Mesenchymal stem cell (in vitro differentiated cells and primary cell): ENCODE measurements around the gene CACNA1E.

Experiments
- DNase-seq: peaks from one replicate; pipeline ENCODE4 v3.0.0-alpha.2; 2013
- H2AFZ ChIP-seq: one replicate; pipeline ENCODE4 v1.6.1; 2013; ENCODE audit warnings: low read depth, mild to moderate bottlenecking, control low read depth, inconsistent platforms, low read length, moderate library complexity
- H2AK5ac ChIP-seq: 2 replicates; pipeline ENCODE4 v1.6.1; 2013; ENCODE audit warnings: low read length, moderate library complexity, mild to moderate bottlenecking, inconsistent platforms; ENCODE audit not compliant: severe bottlenecking
- H2BK120ac ChIP-seq: one replicate; pipeline ENCODE4 v1.6.1; 2013; ENCODE audit warnings: low read depth, mild to moderate bottlenecking, inconsistent platforms, low read length, moderate library complexity
- H2BK12ac ChIP-seq, 2 experiments: one replicate each; pipeline ENCODE4 v1.6.1; 2013; ENCODE audit warnings: inconsistent platforms in 2 of 2, low read length in 2 of 2, mild to moderate bottlenecking in 2 of 2, moderate library complexity in 2 of 2, control low read depth in 1 of 2
- H2BK15ac ChIP-seq: one replicate; pipeline ENCODE4 v1.6.1; 2013; ENCODE audit warnings: mild to moderate bottlenecking, low read depth, inconsistent platforms; ENCODE audit not compliant: poor library complexity, severe bottlenecking
- H2BK5ac ChIP-seq: 2 replicates; pipeline ENCODE4 v1.6.1; 2013; ENCODE audit warnings: low read depth, mild to moderate bottlenecking, low read length, control low read depth, inconsistent platforms; ENCODE audit not compliant: poor library complexity, severe bottlenecking
- H3K14ac ChIP-seq, 2 experiments: one replicate each; pipeline ENCODE4 v1.6.1; 2013; ENCODE audit warnings: inconsistent platforms in 2 of 2, low read length in 2 of 2, control low read depth in 1 of 2, mild to moderate bottlenecking in 1 of 2, moderate library complexity in 1 of 2
- H3K18ac ChIP-seq, 2 experiments: one replicate each; pipeline ENCODE4 v1.6.1; 2013; ENCODE audit warnings: inconsistent platforms in 2 of 2, low read length in 2 of 2, control low read depth in 1 of 2, low read depth in 1 of 2, mild to moderate bottlenecking in 1 of 2
- H3K23ac ChIP-seq, 2 experiments: one replicate each; pipeline ENCODE4 v1.6.1; 2013; ENCODE audit warnings: inconsistent platforms in 2 of 2, low read length in 2 of 2, mild to moderate bottlenecking in 2 of 2, moderate library complexity in 2 of 2, control low read depth in 1 of 2
- H3K27ac ChIP-seq: 2 replicates; pipeline ENCODE4 v1.5.1; 2013; ENCODE audit warnings: mild to moderate bottlenecking, moderate library complexity, low read length, control low read depth, inconsistent platforms; ENCODE audit not compliant: poor library complexity, severe bottlenecking
- H3K27me3 ChIP-seq, 2 experiments: 2 replicates each; pipeline versions ENCODE4 v1.6.1 to v1.7.0; 2013; ENCODE audit warnings: low read length in 2 of 2, mild to moderate bottlenecking in 2 of 2, moderate library complexity in 2 of 2, control low read depth in 1 of 2, inconsistent platforms in 1 of 2; ENCODE audit not compliant: control insufficient read depth in 1 of 2, insufficient read depth in 1 of 2
- H3K36me3 ChIP-seq, 2 experiments: 2 replicates each; pipeline versions ENCODE4 v1.6.1 to v1.7.0; 2013; ENCODE audit warnings: low read length in 2 of 2, control low read depth in 1 of 2, inconsistent platforms in 1 of 2, low read depth in 1 of 2, mild to moderate bottlenecking in 1 of 2; ENCODE audit not compliant: insufficient read depth in 2 of 2, control insufficient read depth in 1 of 2
- H3K4ac ChIP-seq, 2 experiments: one replicate each; pipeline ENCODE4 v1.6.1; 2013; ENCODE audit warnings: inconsistent platforms in 2 of 2, low read length in 2 of 2, mild to moderate bottlenecking in 2 of 2, moderate library complexity in 2 of 2, control low read depth in 1 of 2, low read depth in 1 of 2
- H3K4me1 ChIP-seq: 2 replicates; pipeline ENCODE4 v1.6.1; 2013; ENCODE audit warnings: low read depth, low read length, control low read depth; ENCODE audit not compliant: control insufficient read depth, insufficient read depth
- H3K4me2 ChIP-seq: 2 replicates; pipeline ENCODE4 v1.6.1; 2013; ENCODE audit warnings: low read length, mild to moderate bottlenecking, inconsistent platforms; ENCODE audit not compliant: poor library complexity, severe bottlenecking
- H3K4me3 ChIP-seq, 2 experiments: 2 replicates each; pipeline versions ENCODE4 v1.5.1 to v1.7.0; 2013; ENCODE audit warnings: low read length in 2 of 2, mild to moderate bottlenecking in 2 of 2, control low read depth in 1 of 2, low read depth in 1 of 2; ENCODE audit not compliant: insufficient read depth in 1 of 2
- H3K79me1 ChIP-seq: replicated peaks from 2 replicates; pipeline ENCODE4 v1.6.1; 2013; ENCODE audit warnings: mild to moderate bottlenecking, control low read depth, low read length, inconsistent platforms; ENCODE audit not compliant: poor library complexity, severe bottlenecking
- H3K9ac ChIP-seq: 2 replicates; pipeline ENCODE4 v1.7.0; 2013; ENCODE audit warnings: mild to moderate bottlenecking, low read length, moderate library complexity
- H3K9me3 ChIP-seq: 2 replicates; pipeline ENCODE4 v1.7.0; 2013; ENCODE audit warnings: mild to moderate bottlenecking, low read length; ENCODE audit not compliant: control insufficient read depth
- H4K8ac ChIP-seq: one replicate; pipeline ENCODE4 v1.6.1; 2013; ENCODE audit warnings: inconsistent platforms, mild to moderate bottlenecking, low read length, moderate library complexity
- H4K91ac ChIP-seq: one replicate; pipeline ENCODE4 v1.6.1; 2013; ENCODE audit warnings: mild to moderate bottlenecking, low read length, inconsistent platforms
- WGBS: methylation state at CpG from one replicate; pipeline ENCODE4 v1.1.7; 2013; ENCODE audit warnings: mixed read lengths; 5-methylcytosine and 5-hydroxymethylcytosine counted together

CACNA1E gene

GRCh38 chr1:181813266-181813665 lies 329.9 kb downstream of the CACNA1E start:
- Histone ChIP-seq H3K36me3 (no peaks in the 10 kb centered on the region), H3K23ac (no peak overlapping the region), H3K4me1 (no peaks in the 10 kb centered on the region), H2BK120ac (no peak overlapping the region), H3K27ac (no peak overlapping the region), H4K91ac (no peak overlapping the region), H2AFZ (no peak overlapping the region), H2AK5ac (no peak overlapping the region), H2BK15ac (no peak overlapping the region), H3K4ac (no peak overlapping the region), H3K18ac (no peak overlapping the region), H3K79me1 (no peaks in the 10 kb centered on the region), H3K9ac (no peak overlapping the region), H4K8ac (no peak overlapping the region), H3K27me3 (no peaks in the 10 kb centered on the region), H3K4me2 (no peak overlapping the region), H3K14ac (no peak overlapping the region), H3K4me3 (no peak overlapping the region), H3K9me3 (no peaks in the 10 kb centered on the region), H2BK12ac (no peak overlapping the region), H2BK5ac (no peak overlapping the region)
- no CpG with 5 or more reads among the region's 4 CpGs for WGBS
- no peak for DNase-seq

DNA sequence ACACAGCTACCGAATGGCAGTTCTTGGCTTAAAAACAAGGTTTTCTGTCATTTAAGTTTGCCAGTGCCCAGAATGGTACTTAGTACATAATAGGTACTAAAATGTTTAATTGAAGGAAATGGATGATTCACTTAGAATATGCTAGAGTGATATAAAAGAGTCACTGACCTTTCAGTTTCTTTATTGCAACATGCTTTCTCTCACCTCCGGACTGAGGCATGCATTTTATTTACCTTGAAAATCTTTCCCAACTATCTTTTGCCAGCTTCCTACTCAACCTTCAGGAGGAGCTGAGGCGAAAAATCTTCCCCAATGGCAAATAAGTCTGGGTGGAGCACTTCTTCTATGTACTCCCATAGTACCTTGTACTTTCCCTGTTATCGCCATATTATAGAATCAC lies 333.3 kb downstream of the CACNA1E start:
- Histone ChIP-seq H3K27ac (no peak overlapping the region), H2BK5ac (no peak overlapping the region), H4K8ac (no peak overlapping the region), H3K36me3 (no peaks in the 10 kb centered on the region), H3K79me1 (no peaks in the 10 kb centered on the region), H3K23ac (no peak overlapping the region), H3K4ac (no peak overlapping the region), H2BK12ac (no peak overlapping the region), H3K4me3 (no peak overlapping the region), H3K14ac (no peak overlapping the region), H2AK5ac (no peak overlapping the region), H3K4me2 (no peak overlapping the region), H4K91ac (no peak overlapping the region), H2AFZ (no peak overlapping the region), H3K9me3 (no peaks in the 10 kb centered on the region), H3K9ac (no peak overlapping the region), H2BK120ac (no peak overlapping the region), H3K18ac (no peak overlapping the region), H3K4me1 (no peaks in the 10 kb centered on the region), H2BK15ac (no peak overlapping the region), H3K27me3 (no peaks in the 10 kb centered on the region)
- 68% methylated on average over 2 of the region's 4 CpGs for WGBS
- no peak for DNase-seq

- no peaks in the 10 kb centered on the region for H3K9me3 ChIP-seq
- H3K23ac ChIP-seq: no peak overlapping the region
- H3K4me1 ChIP-seq: no peaks in the 10 kb centered on the region
- H3K4ac ChIP-seq: no peak overlapping the region
- H3K9ac ChIP-seq: no peak overlapping the region
- H4K8ac ChIP-seq: no peak overlapping the region
- H2BK15ac ChIP-seq: no peak overlapping the region
- no peak overlapping the region for H4K91ac ChIP-seq
- no peak overlapping the region for H3K4me2 ChIP-seq
- H3K27me3 ChIP-seq: no peaks in the 10 kb centered on the region
- no peaks in the 10 kb centered on the region for H3K36me3 ChIP-seq
- no peak overlapping the region for H3K18ac ChIP-seq
- no peak for DNase-seq
- H2AFZ ChIP-seq: no peak overlapping the region
- H2BK12ac ChIP-seq: no peak overlapping the region
- H3K79me1 ChIP-seq: no peaks in the 10 kb centered on the region
- H2BK5ac ChIP-seq: no peak overlapping the region
- no peak overlapping the region for H3K14ac ChIP-seq
- H2AK5ac ChIP-seq: no peak overlapping the region
- no peak overlapping the region for H3K27ac ChIP-seq
- no peak overlapping the region for H2BK120ac ChIP-seq
- H3K4me3 ChIP-seq: no peak overlapping the region
Measured at GRCh38 chr1:181817091-181817490, 333.8 kb downstream of the CACNA1E start.

DNA sequence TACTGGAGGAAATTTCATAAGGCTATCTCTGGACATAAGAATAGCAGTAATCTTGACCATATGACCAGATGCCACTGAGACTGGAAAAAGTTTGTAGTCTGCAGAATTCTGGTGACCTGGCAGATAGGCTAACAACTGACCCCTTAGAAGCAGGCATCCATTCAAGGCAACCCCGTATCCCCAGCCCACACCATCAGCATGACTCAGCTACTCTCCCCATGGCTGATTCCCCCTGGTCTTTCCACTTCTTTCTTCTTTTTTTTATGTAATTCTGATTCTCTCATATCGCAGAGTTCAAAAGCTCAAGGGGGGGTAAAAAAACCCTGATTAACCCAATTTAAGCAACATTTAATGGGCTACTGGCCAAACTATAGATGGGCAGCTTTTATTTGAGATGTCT lies 335.1 kb downstream of the CACNA1E start:
- Histone ChIP-seq H2AFZ (no peak overlapping the region), H2BK12ac (no peak overlapping the region), H3K23ac (no peak overlapping the region), H4K8ac (no peak overlapping the region), H3K9ac (no peak overlapping the region), H3K79me1 (no peaks in the 10 kb centered on the region), H3K4me2 (no peak overlapping the region), H4K91ac (no peak overlapping the region), H3K4me1 (no peaks in the 10 kb centered on the region), H3K36me3 (no peaks in the 10 kb centered on the region), H3K4me3 (no peak overlapping the region), H2BK15ac (no peak overlapping the region), H2BK5ac (no peak overlapping the region), H3K27me3 (no peaks in the 10 kb centered on the region), H2AK5ac (no peak overlapping the region), H3K4ac (no peak overlapping the region), H2BK120ac (no peak overlapping the region), H3K27ac (no peak overlapping the region), H3K9me3 (no peaks in the 10 kb centered on the region), H3K14ac (no peak overlapping the region), H3K18ac (no peak overlapping the region)
- DNase-seq: no peak
- WGBS: 73% methylated on average over 2 of the region's 2 CpGs
